Bronchus fibroblast of lung (primary cell): Measurements from ENCODE around the gene DPEP3. TPM values are rescaled to one million over a fixed set of nuclear protein-coding genes. Genes with fewer than 3 reads are reported as not detected.

Experiments
- total RNA-seq: library from RNA; depleted of rRNA; stranded (reverse); fragments of >200 nt; gene quantifications from 2 replicates; pipeline ENCODE4 v1.2.3, GENCODE V29; 2015

The DPEP3 gene, protein sequence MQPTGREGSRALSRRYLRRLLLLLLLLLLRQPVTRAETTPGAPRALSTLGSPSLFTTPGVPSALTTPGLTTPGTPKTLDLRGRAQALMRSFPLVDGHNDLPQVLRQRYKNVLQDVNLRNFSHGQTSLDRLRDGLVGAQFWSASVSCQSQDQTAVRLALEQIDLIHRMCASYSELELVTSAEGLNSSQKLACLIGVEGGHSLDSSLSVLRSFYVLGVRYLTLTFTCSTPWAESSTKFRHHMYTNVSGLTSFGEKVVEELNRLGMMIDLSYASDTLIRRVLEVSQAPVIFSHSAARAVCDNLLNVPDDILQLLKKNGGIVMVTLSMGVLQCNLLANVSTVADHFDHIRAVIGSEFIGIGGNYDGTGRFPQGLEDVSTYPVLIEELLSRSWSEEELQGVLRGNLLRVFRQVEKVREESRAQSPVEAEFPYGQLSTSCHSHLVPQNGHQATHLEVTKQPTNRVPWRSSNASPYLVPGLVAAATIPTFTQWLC
- not detected in 2 replicates for total RNA-seq

DNA sequence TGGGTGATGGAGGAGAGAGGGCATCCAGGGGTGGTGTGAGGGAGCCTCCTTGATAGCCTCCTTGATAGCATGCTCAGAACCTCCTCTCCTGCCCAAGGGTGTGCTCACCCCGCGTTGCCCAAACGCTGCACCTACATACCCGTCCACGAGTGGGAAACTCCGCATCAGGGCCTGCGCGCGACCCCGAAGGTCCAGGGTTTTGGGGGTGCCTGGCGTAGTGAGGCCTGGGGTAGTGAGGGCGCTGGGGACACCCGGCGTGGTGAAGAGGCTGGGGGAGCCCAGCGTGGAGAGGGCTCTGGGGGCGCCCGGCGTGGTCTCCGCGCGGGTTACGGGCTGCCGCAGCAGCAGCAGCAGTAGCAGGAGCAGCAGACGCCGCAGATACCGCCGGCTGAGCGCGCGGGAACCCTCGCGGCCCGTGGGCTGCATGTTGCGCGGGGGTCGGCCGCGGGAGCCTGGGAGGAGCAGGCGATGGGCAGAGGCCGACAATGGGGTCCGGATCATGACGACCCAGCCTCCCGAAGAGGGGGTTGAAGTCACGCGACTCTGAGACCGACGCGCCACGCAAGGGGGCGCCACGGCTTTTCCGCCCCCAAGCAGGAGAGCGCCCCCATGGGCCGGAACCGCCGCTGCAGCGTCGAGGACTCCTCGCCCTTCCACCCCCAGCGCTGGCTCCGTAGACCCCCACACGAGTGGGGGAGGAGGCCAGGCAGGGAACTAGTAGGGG lies at the start of gene DPEP3:
Gene DPEP3 (minus strand): TSS at position 545 of the 724 bp plus-strand sequence. CDS start 119 bp downstream, at position 426.

DNA sequence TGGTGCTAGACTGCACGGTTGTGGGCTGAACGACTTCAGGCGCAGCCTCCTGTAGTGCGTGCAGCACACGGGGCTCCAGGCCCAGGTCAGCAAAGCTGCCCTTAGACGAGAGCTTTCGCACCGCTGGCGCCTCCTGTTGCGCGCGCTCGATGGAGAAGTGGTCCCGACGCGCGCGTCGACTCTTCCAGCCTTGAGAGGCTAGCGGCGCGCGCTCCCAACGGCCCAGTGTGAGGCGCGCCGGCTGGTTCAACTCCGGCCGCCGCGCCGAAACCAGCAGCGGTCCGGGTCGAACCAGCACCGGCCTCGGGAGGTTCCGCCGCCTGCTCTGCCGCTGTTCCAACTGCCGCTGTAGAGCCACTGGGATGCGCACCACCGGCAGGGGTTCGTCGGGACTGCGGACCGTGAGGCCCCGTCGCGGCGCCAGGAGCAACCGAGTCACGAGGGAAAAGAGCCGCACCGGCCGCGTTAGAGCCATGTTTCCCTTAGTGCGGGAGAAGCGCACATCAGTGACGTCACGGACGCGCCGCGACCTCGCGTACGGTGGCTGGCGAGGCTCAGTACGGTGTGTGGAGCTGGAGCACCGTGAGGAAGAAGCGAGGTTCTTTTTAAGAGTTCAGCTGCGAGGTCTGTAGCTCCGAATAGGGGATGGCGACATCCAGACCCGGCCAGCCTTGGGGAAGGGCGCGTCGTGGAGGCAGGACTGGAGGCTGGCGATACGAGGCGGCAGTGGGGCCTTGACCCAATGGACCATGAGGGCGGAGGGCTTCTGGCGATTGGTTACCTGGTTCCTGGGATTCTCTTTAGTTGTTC lies 42.6 kb upstream of the DPEP3 start, which contains the start of the genes DDX28 and DUS2:
Gene DDX28 (minus strand): TSS at position 505 of the 810 bp plus-strand sequence. CDS start 30 bp downstream, at position 475.
Gene DUS2 (plus strand): TSS at position 557 of the 810 bp plus-strand sequence. CDS start 14,740 bp downstream, outside the sequence.

DNA sequence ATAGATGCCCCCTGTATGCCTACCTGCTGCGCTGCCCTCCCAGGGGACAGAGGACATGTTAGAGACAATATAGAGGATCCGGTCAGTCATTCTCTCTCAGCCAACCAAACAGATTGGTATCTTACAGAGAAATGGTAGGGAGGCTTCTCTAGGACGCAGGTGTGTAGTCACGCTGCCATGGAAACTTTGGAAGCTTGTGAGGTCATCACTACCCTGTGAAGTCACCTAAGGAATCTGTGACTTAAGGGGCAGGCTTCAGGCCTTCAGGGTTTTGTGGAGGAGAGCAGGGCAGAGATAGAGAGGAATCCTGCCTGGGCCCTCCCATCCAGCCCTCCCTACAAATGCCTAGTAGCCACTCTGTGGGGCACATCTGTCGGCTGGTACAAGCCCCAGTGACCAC lies 35.4 kb upstream of the DPEP3 start, which contains the start of gene DPEP2NB:
Gene DPEP2NB (minus strand): TSS at position 231 of the 400 bp plus-strand sequence. CDS start 141 bp downstream, at position 90.

DNA sequence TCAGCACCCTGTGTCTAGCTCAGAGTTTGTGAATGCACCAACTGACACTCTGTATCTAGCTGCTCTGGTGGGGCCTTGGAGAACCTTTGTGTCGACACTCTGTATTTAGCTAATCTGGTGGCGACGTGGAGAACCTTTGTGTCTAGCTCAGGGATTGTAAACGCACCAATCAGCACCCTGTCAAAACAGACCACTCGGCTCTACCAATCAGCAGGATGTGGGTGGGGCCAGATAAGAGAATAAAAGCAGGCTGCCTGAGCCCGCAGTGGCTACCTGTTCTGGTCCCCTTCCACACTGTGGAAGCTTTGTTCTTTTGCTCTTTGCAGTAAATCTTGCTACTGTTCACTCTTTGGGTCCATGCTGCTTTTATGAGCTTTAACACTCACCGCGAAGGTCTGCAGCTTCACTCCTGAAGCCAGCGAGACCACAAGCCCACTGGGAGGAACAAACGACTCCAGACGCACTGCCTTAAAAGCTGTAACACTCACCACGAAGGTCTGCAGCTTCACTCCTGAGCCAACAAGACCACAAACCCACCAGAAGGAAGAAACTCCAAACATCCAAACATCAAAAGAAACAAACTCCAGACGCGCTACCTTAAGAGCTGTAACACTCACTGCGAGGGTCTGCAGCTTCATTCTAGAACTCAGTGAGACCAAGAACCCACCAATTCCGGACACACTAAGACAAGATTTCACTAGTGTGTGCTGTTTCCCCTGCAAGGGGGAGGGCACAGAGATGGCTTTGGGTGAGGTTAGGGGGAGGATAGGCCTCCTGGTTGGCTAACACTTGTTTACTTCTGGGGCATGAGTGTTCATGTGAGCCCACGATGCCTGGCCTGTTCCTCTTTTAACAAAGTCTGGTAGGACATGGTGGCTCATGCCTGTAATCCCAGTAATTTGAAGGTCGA lies 18.7 kb upstream of the DPEP3 start, which contains the start of gene DPEP2:
Gene DPEP2 (minus strand): TSS at position 706 of the 910 bp plus-strand sequence. CDS start 6,272 bp downstream, outside the sequence.

DNA sequence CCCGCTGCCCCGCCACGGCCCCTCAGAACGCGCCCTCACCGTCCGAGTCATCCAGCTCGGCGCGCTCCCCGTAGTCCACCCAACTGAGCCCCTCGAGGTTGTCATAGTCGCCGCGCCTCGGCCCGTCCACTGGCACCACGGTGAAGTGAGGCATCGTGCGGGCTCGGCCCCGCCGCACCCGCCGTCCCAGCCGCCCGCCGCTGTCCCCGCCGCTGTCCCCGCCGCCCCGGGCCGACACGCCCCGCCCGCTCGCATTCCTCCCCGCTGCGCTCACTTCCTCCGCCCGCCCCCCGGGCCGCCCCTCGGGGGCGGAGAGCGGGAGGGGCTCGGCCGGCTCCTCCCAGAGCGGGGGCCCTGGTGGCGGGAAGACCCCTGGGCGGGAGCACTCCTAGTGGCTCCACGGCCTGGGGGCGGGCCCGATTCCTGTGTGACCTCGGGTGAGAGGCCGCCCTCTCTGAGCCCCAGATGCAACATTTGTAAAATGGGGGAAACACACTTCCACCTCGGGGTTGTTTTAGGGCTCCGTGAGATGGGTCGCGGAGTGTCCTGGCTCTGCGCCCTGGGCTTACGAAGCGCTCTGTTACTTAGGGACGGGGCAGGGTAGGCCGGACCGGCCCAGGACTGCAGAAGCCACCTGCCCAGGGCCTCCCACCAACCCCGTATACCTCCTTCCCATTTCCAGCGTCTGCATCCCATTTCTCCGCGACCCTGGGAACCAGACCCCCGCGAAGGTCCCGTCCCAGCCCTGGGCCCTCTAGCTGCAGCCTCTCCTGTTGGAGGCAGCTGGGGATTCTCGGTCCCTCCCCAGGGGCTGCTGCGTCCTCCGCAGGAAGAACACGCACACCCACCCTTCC lies 11.7 kb downstream of the DPEP3 start, which contains the start of gene SLC12A4:
Gene SLC12A4 (minus strand): TSS at position 238 of the 854 bp plus-strand sequence. CDS start 84 bp downstream, at position 154.

DNA sequence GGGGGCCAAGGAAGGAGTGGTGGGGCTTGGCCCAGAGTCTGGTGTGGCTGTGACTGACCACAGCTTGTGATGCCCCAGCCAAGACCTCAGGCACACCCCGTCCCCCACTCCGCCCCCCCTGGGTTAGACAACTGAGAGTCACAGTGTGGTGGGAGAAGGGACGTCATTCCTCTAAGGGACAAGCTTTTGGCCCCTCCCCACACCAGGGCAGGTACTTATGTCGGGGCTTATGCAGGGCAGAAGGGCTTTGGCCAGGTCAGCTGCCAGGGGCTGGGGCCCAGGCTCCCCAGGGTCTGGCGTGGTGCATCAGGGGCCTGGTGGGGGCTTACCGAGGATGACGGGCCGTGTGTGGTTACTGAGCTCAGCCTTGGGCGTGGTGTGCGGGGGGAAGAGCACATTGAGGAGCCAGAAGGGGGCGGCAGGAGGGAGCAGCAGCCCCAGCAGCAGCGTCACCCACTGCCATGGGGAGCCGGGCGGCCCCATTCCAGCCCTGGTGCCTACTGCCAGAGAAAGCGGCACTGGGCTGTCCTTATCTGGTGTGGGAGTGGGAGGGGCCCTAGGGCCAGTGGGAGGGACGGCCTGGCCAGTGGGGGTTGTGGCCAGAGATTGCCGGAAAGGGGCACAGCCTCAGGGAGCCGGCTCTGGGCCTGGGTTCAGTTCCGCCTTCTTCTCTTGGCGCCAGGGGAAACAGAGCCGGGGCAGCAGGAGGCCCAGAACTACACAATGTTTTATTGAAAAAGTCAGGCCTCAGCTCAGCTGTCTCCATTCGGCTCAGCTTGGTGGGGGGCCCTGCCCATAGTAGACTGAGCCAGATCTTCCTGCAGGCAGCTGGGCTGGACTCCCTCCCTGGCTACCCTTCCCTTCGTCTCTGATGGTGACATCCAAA lies 36.4 kb downstream of the DPEP3 start, which contains the start of gene LCAT:
Gene LCAT (minus strand): TSS at position 502 of the 886 bp plus-strand sequence. CDS start 19 bp downstream, at position 483.

DNA sequence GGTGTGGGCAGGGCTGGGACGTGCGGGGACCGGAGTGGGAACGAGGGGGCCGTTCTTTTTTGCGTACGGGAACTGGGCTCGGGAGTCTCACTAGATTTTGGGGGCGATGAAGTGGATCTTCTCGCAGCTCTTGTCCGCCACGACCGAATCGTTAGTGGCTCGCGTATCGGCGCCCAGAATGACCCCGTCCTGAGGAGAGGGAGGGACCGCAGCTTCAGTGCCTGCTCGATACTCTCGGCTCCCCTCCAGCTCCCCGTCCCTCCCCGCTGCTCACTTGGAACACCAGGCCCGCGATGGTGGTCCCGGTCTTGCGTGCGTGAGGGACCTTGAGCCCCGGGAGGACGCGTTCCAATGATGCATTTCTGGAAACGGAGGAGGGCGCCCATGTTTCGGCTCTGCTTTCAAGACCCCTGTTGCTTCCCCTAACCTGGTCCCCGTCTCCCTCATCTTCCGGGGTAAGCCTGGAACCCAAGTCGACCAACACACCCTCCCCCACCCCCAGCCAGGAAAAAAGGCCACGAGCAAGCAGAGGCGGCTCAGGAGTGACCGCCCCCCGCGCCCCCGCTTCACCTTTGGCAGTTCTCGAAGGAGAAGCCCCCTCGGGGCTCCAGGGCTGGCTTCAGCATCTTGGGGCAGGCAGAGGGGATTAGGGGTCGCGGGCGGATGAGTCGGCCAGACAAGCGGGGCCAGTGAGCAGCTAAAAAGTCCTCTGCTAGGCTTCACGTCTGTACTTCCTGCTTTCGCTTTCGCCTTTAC lies 44.0 kb downstream of the DPEP3 start, which contains the start of gene PSMB10:
Gene PSMB10 (minus strand): TSS at position 727 of the 756 bp plus-strand sequence. CDS start 101 bp downstream, at position 626.

DNA sequence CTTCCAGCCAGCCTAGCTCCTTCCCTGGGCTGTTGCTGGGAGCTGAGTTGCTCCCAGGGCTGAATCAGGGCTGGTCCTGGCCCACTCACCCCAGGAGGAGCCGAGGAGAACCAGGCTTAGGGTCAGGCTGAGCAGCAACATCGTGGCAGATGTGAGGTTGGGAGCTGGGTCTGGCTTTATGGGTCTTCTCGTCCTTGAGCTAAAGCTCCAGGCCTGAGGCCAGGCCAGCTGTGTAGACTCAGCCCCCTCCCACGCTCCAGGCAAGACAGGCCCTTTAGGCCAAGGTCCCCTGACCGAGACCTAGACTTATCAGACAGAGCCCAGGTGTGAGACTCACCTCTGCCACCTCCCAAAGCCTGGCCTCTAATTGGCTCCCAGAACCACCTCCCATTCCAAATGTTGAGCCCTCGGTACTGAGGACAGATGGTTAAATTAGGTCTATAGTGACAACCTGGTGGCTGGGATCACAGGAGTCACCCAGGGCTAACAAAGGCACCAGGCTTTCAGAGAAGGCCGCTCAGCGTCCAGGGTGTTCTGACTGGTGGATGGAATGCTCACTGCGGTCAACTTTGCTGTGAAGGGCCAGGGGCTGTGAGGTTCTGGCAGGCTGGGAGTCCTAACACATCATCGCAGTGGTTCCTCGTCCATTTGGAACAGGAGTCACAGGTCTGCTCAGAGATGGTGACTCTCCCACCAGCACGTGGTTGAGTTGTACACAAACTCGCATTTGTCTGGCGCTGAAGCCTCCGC lies 48.4 kb downstream of the DPEP3 start, which contains the start of gene CTRL:
Gene CTRL (minus strand): TSS at position 151 of the 750 bp plus-strand sequence. CDS start 10 bp downstream, at position 141.

Other genes starting within 250 kb of the DPEP3 start
- 4.0 and 4.4 TPM in 2 replicates for gene RANBP10, start 173.9 kb downstream of the DPEP3 start, total RNA-seq
- gene TSNAXIP1, start 173.6 kb downstream of the DPEP3 start, total RNA-seq = 0.17 and 1.2 TPM in 2 replicates
- gene THAP11, start 138.2 kb downstream of the DPEP3 start, total RNA-seq = 35.1 and 35.2 TPM in 2 replicates
- gene NUTF2, start 133.6 kb downstream of the DPEP3 start, total RNA-seq = 154 and 200 TPM in 2 replicates
- 38.0 and 38.8 TPM in 2 replicates for gene CENPT, start 132.8 kb downstream of the DPEP3 start, total RNA-seq
- 48.5 and 62.5 TPM in 2 replicates for gene EDC4, start 107.4 kb downstream of the DPEP3 start, total RNA-seq
- gene NRN1L, start 95.6 kb downstream of the DPEP3 start, total RNA-seq = 0.30 and 0.50 TPM in 2 replicates
- gene PSKH1, start 87.2 kb downstream of the DPEP3 start, total RNA-seq = 10.6 and 12.5 TPM in 2 replicates
- 1.0 and 1.3 TPM in 2 replicates for gene CTRL, start 48.6 kb downstream of the DPEP3 start, total RNA-seq
- gene PSMB10, start 43.6 kb downstream of the DPEP3 start, total RNA-seq = 40.0 and 47.4 TPM in 2 replicates
- 10.1 and 11.6 TPM in 2 replicates for gene LCAT, start 36.4 kb downstream of the DPEP3 start, total RNA-seq
- gene SLC12A4, start 11.9 kb downstream of the DPEP3 start, total RNA-seq = 29.4 and 33.1 TPM in 2 replicates
- not detected in 2 replicates for gene DPEP2, start 19.0 kb upstream of the DPEP3 start, total RNA-seq
- gene DPEP2NB, start 35.4 kb upstream of the DPEP3 start, total RNA-seq = not detected in 2 replicates
- gene DDX28, start 42.7 kb upstream of the DPEP3 start, total RNA-seq = 6.4 and 7.7 TPM in 2 replicates
- gene DUS2, start 42.8 kb upstream of the DPEP3 start, total RNA-seq = 19.5 and 22.0 TPM in 2 replicates
- 9.1 and 10.9 TPM in 2 replicates for gene NFATC3, start 104.9 kb upstream of the DPEP3 start, total RNA-seq